Stomach (tissue), 4 donors: Measurements from ENCODE around the gene COL18A1.

Source experiments
- CTCF ChIP-seq, 7 experiments: fragments of 450-650 bp in 4 of 7; fragments of 200-600 bp in 3 of 7; sonication (generic) in 3 of 7; IDR thresholded peaks; one replicate each; pipeline ENCODE4 v1.5.1; 2016 to 2019; ENCODE audit warnings: antibody characterized with exemption in 7 of 7, control low read depth in 2 of 7, mild to moderate bottlenecking in 1 of 7
- EP300 ChIP-seq: sonication (generic); formaldehyde crosslinking; IDR thresholded peaks from one replicate; pipeline ENCODE4 v1.6.1; 2017; ENCODE audit warnings: antibody characterized with exemption
- POLR2A ChIP-seq, 4 donors: fragments of 450-650 bp; IDR thresholded peaks; one replicate each; pipeline ENCODE4 v1.6.1; 2016; ENCODE audit warnings: antibody characterized with exemption in 4 of 4, control low read depth in 2 of 4, mild to moderate bottlenecking in 1 of 4, moderate library complexity in 1 of 4
- POLR2AphosphoS5 ChIP-seq, 3 donors: sonication (generic); formaldehyde crosslinking; IDR thresholded peaks; one replicate each; pipeline ENCODE4 v1.6.1; 2016; ENCODE audit warnings: antibody characterized with exemption in 3 of 3

- TF ChIP-seq POLR2A (IDR thresholded peaks at IDR 0.05) (no peak), CTCF (IDR thresholded peaks at IDR 0.05) (no peak), POLR2AphosphoS5 (IDR thresholded peaks at IDR 0.05) (no peak), EP300 (no peak)
Measured at GRCh38 chr21:45374826-45375455, 30.0 kb upstream of the COL18A1 start.
